HEK293T (cell line): ENCODE data around the gene MCCC1.

Source experiments
- FOXM1 ChIP-seq: fragments of 450-650 bp; IDR thresholded peaks from 2 replicates; pipeline ENCODE4 v1.6.1; 2017; ENCODE audit warnings: mild to moderate bottlenecking, borderline replicate concordance
- SP1 ChIP-seq: fragments of 450-650 bp; IDR thresholded peaks from 2 replicates; pipeline ENCODE4 v1.6.1; 2017

DNA sequence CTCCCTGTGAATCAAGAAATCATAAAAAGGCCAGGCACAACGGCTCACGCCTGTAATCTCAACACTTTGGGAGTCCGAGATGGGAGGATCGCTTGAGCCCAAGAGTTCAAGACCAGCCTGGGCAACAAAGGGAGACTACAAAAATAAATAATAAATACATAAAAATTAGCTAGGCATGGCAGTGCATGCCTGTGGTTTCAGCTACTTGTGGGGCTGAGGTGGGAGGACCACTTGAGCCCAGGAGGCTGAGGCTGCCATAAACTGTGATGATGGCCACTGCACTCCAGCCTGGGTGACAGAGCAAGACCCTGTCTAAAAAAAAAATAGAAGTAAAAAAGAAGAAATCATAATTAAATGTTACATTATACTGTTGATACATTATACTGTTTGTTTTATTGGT lies 91.0 kb downstream of the MCCC1 start:
- TF ChIP-seq SP1 (no peak), FOXM1 (no peak)
